Measurements from ENCODE around the gene HSBP1L1. TPM values are rescaled to one million over a fixed set of nuclear protein-coding genes. Genes with fewer than 3 reads are reported as not detected.

Gene HSBP1L1
- total RNA-seq, 6 experiments from 2014 or later: 16.8 to 35.1 (median 23.7) TPM

- Histone ChIP-seq H3K9me3 (no peaks in the 10 kb centered on the region), H3K4me1 (peaks cover 0 to 16% (median 5%) of the 10 kb centered on the region in 4 donors), H3K27ac (peak overlapping the region in 2 of 3 donors; percentile 14 to 30), H3K27me3 (no peaks in the 10 kb centered on the region), H3K4me3 (no peak overlapping the region), H3K36me3 (peaks cover 0 to 14% (median 8%) of the 10 kb centered on the region in 4 donors)
- 28% methylated on average over 10 of the region's 14 CpGs for WGBS (ENCODE audit: insufficient coverage, low coverage, low lambda C conversion rate, missing lambda C conversion rate)
- TF ChIP-seq POLR2A (IDR thresholded peaks at IDR 0.05) (no peak), CTCF (IDR thresholded peaks at IDR 0.05) (no peak)
- ATAC-seq (peak; percentile 92 to 95 (median 94)), DNase-seq (peak; percentile 80 to 86 (median 83))
- intact Hi-C loops (cut with DNase I): no loop called here
These were observed 11.7 kb downstream of the HSBP1L1 start for GRCh38 chr18:79975985-79976680.

- 90% methylated on average over 2 of the region's 5 CpGs for WGBS (ENCODE audit: insufficient coverage, low coverage, low lambda C conversion rate, missing lambda C conversion rate)
- TF ChIP-seq CTCF (IDR thresholded peaks at IDR 0.05) (no peak), POLR2A (IDR thresholded peaks at IDR 0.05) (no peak)
- H3K36me3 ChIP-seq: no peaks in the 10 kb centered on the region
- peaks cover 0 to 16% (median 8%) of the 10 kb centered on the region in 4 donors for H3K4me1 ChIP-seq
- intact Hi-C loops (cut with DNase I): loop anchor here in 1 of 2 donors (10.0 kb wide), 1 partner anchor 55 kb away; the partner anchor contains the start of gene RBFA
- DNase-seq (no peak), ATAC-seq (no peak)
- no peaks in the 10 kb centered on the region for H3K27me3 ChIP-seq
- H3K27ac ChIP-seq: no peak overlapping the region
- no peak overlapping the region for H3K4me3 ChIP-seq
- H3K9me3 ChIP-seq: no peaks in the 10 kb centered on the region
These were observed 15.4 kb downstream of the HSBP1L1 start for GRCh38 chr18:79979843-79980242.

GRCh38 chr18:79980585-79980984 lies 16.1 kb downstream of the HSBP1L1 start:
- Histone ChIP-seq H3K4me3 (no peak overlapping the region), H3K4me1 (peaks cover 0 to 16% (median 8%) of the 10 kb centered on the region in 4 donors), H3K27me3 (no peaks in the 10 kb centered on the region), H3K36me3 (peaks cover 0 to 5% (median 0%) of the 10 kb centered on the region in 4 donors), H3K9me3 (no peaks in the 10 kb centered on the region), H3K27ac (no peak overlapping the region)
- ATAC-seq (no peak), DNase-seq (no peak)
- 90% methylated on average over 5 of the region's 13 CpGs for WGBS (ENCODE audit: insufficient coverage, low coverage, low lambda C conversion rate, missing lambda C conversion rate)
- intact Hi-C loops (cut with DNase I): loop anchor here in 1 of 2 donors (10.0 kb wide), 1 partner anchor 54 kb away; the partner anchor contains the start of gene RBFA
- TF ChIP-seq CTCF (IDR thresholded peaks at IDR 0.05) (no peak), POLR2A (IDR thresholded peaks at IDR 0.05) (no peak)

- DNase-seq: no peak
- Histone ChIP-seq H3K27ac (no peak overlapping the region), H3K4me1 (peaks cover 0 to 17% (median 8%) of the 10 kb centered on the region in 4 donors), H3K4me3 (no peak overlapping the region), H3K9me3 (no peaks in the 10 kb centered on the region), H3K27me3 (no peaks in the 10 kb centered on the region), H3K36me3 (peaks cover 0 to 5% (median 0%) of the 10 kb centered on the region in 4 donors)
- TF ChIP-seq POLR2A (IDR thresholded peaks at IDR 0.05): no peak
- no peak for TF ChIP-seq CTCF (IDR thresholded peaks at IDR 0.05)
- intact Hi-C loops (cut with DNase I): loop anchor here in 1 of 2 donors (10.0 kb wide), 1 partner anchor 52 kb away; the partner anchor contains the start of gene RBFA
- ATAC-seq: peak in 3 of 4 donors; percentile 16 to 47 (median 31)
- 95% methylated on average over 3 of the region's 6 CpGs for WGBS (ENCODE audit: insufficient coverage, low coverage, low lambda C conversion rate, missing lambda C conversion rate)
These were observed 18.3 kb downstream of the HSBP1L1 start for GRCh38 chr18:79982736-79983135.

Data from right lobe of liver (tissue), 6 donors.